Ovary (tissue), 3 donors: ENCODE measurements around the gene LRIT2.

Experiments
- CTCF ChIP-seq, 3 donors: fragments of 450-650 bp in 2 of 3; fragments of 200-600 bp in 1 of 3; IDR thresholded peaks; one replicate each; pipeline versions ENCODE4 v1.5.1 to v1.8.0; 2016 to 2022; ENCODE audit warnings: antibody characterized with exemption in 3 of 3, mild to moderate bottlenecking in 1 of 3
- EP300 ChIP-seq: sonication (generic); formaldehyde crosslinking; IDR thresholded peaks from one replicate; pipeline ENCODE4 v1.6.1; 2017; ENCODE audit warnings: antibody characterized with exemption
- POLR2A ChIP-seq: fragments of 450-650 bp; IDR thresholded peaks from one replicate; pipeline ENCODE4 v1.6.1; 2017; ENCODE audit warnings: antibody characterized with exemption, mild to moderate bottlenecking, moderate library complexity
- donor health status: DM: no; HTN: no; CAD: no.

- no peak for TF ChIP-seq CTCF (IDR thresholded peaks at IDR 0.05)
- no peak for TF ChIP-seq POLR2A
- TF ChIP-seq EP300, result no peak
Measured at GRCh38 chr10:84224411-84225028, 824 bp downstream of the LRIT2 start.
